GM18499 (cell line): ENCODE measurements around the gene EDARADD.
"Not testable (repeated sequence)": the region's sequence is repeated elsewhere in the genome, so short reads cannot be mapped to it uniquely, and the experiment has no call there.

Experiments used
- ATAC-seq: cut with Tn5 transposase; IDR thresholded peaks from one replicate; pipeline ENCODE4 v1.9.1; 2021; ENCODE audit warnings: moderate number of reproducible peaks; ENCODE audit not compliant: insufficient read depth, unreplicated experiment

Gene EDARADD

GRCh38 chr1:236480758-236481436 is 86.8 kb downstream of the EDARADD start:
- ATAC-seq, result no peak

GRCh38 chr1:236484310-236484971 is 90.4 kb downstream of the EDARADD start:
- no peak for ATAC-seq

DNA sequence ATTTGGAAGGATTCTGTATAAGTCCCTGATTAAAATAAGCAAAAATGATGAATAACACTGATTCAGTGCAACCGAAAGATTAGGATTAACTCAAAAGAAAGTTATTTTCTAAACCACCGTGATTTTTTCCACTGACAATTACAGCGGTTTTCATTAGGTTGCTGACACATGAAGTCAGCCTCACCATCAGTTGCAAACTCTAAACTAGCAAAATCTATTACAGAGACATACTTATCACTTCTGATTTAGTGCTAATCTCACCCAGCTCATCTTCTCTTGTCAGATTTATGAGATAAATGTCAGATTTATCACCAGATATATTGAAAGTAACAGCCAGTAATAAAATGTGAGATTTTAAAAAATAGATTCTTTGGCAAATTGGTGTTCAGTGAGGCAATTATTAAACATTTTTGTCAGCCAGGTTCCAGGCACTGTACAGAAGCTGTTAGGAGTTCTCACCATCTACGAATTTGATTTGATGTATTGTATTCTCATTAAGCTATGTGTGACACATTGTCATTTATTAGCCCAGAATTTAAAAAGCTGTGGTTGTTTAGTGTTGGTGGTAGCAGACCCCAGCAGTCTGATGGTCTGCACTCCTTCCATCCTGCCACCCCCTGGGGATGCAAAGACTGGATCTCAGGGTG is 92.4 kb downstream of the EDARADD start:
- ATAC-seq, result no peak

DNA sequence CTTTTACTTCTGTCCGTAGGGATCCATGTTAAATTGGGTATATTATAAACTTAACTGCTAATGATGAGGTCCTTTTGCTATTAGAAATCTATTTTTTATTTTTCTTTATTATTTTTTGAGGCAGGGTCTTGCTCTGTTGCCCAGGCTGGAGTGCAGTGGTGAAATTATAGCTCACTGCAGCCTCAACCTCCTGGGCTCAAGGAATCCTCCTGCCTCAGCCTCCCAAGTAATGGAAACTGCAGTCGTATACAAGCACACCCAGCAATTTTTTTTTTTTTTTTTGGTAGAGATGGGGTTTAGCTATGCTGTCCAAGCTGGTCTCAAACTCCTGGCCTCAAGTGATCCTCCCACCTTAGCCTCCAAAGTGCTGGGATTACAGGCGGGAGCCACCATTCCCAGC is 95.1 kb downstream of the EDARADD start:
- ATAC-seq, result not testable (repeated sequence)

DNA sequence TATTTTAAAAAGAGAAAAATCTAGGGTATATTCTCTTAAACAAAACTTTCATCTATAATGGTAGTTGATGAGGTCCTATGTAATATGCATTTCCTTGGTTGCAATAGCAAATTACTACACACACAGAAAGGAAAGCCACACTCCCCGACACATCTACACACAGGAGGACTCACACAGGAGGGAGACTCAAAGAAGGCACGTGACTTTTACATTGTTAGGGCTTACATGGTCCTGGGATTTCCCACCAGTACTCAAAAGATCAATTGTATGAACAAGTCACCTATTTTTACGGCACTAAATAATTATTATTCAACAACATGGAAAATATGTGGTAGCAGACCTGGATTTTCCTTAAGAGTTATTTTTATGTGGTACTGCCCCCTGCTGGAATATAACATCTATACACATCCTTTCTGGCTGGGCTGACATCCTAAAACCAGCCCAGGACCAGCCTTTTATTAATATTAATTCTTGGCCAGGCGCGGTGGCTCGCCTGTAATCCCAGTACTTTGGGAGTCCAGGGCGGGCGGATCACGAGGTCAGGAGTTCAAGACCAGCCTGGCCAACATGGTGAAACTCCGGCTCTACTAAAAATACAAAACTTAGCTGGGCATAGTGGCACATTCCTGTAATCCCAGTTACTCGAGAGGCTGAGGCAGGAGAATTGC is 95.8 kb downstream of the EDARADD start:
- ATAC-seq, result no peak

DNA sequence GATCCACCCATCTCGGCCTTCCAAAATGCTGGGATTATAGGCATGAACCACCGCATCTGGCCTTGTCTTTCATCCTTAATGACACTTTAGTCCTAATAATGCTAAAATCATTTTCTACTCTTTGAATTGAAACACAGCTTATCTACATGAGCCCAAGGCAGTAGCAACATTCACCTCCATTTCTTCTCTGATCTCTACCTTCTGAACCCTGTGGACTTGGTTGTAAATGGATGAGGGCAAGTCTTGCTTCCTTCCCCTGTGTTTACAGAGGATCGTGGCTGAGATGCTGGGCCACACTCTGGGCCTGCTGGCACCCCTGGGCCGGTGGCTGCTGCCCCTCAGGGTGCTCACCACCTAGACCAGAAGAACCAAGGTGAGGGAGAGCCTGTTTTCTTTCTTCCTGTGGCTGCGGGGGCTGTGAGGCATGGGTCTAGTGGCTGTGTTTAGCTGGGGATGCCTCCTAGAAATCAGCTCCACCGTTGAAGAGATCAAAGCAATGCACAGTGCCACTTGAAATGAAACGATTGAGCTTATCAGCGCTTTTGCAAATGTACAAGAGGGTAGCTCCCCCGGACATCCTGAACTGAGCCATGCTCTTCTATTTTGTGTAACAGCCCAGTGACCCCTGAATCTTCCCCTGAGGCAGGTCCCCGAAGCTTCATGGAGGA is 97.5 kb downstream of the EDARADD start:
- ATAC-seq, result no peak

DNA sequence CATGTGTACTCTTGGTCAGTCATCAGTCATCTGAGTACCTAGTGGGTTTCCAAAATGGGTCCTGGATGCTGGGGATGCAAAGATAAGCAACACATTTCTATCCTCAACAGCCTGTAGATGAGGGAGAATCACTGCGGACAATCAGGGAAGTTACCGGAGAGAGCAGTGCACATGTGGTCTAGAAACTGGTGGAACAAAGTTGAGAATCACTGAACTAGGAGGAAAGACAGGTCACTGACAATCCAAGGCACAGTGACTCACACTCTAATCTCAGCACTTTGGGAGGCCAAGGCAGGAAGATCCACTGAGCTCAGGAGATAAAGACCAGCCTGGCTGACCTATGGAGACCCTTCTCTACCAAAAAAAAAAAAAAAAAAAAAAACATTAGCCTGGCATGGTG is 98.3 kb downstream of the EDARADD start:
- ATAC-seq, result no peak

- ATAC-seq, result no peak
Observed at GRCh38 chr1:236494082-236494481, 100.0 kb downstream of the EDARADD start.

DNA sequence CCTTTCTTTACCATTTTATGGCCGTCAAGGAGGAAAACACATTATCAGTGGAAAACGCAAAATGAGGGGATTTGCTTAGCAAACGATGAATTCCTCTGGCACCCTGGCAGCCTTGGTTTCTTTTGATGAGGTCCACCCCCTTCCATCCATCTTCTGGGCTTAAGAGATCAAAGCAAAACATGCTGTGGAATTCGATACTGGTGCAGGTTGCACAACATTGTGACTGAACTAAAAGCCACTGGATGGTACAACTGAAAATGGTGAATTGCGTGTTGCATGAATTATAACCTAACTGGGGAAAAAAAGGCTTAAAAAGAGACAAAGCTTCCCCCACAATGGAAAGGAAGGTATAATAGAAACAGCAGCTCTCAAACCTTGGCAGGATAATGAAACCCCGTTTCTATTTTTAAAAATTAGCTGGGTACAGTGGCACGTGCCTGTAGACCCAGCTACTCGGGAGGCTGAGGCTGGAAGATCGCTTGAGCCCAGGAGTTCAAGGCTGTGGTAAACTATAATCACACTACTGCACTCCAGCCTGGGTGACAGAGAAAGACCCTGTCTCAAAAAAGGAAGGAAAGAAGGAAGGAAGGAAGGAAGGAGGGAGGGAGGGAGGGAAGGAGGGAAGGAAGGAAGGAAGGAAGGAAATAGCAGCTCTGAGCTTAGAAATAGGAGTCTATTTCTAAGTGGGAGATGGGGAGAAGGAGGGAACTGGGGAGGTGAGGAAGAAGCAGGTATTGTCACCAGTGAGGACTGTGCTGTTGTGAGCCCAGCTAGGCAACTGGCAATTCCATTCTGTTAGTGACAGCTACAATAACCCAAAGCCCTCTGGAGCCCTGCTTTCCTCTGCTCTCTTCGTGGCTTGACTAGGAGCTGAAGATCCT is 100.7 kb downstream of the EDARADD start:
- no peak for ATAC-seq

- ATAC-seq, result no peak
Observed at GRCh38 chr1:236495467-236496112, 101.5 kb downstream of the EDARADD start.

GRCh38 chr1:236497908-236498307 is 103.8 kb downstream of the EDARADD start:
- no peak for ATAC-seq

DNA sequence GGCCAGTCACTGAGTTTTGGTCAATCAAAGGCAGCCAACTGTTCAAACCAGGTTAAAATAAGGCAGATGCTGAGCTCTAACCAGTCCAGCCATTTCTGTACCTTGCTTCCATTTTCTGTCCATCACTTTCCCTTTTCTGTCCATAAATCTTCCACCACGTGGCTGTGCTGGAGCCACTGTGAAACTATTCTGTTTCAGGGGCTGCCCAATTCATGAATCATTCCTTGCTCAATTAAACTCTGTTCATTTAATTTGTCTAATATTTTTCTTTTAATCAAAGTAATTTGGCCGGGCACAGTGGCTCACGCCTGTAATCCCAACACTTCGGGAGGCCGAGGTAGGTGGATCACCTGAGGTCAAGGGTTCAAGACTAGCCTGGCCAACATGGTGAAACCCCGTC is 107.0 kb downstream of the EDARADD start:
- ATAC-seq, result no peak

- no peak for ATAC-seq
Observed at GRCh38 chr1:236502579-236502971, 108.5 kb downstream of the EDARADD start.

- ATAC-seq, result no peak
Observed at GRCh38 chr1:236502972-236503639, 109.0 kb downstream of the EDARADD start.

- not testable (repeated sequence) for ATAC-seq
Observed at GRCh38 chr1:236504338-236504737, 110.3 kb downstream of the EDARADD start.

- no peak for ATAC-seq
Observed at GRCh38 chr1:236507022-236507700, 113.1 kb downstream of the EDARADD start.

DNA sequence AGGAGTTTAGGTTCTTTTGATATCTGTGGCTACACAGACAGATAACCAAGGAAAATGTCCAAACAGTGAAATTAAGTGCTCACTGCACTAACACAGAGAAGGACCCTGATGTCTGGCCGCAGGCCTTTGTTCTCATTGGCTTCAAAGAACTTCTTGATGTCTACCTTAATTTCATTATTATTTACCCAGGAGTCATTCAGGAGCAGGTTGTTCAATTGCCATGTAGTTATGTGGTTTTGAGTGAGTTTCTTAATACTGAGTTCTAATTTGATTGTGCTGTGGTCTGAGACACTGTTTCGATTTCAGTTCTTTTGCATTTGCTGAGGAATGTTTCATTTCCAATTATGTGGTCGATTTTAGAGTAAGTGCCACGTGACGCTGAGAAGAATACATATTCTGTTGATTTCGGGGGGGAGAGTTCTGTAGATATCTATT is 114.5 kb downstream of the EDARADD start:
- ATAC-seq, result no peak

GRCh38 chr1:236509203-236509602 is 115.1 kb downstream of the EDARADD start:
- ATAC-seq, result no peak
